GM06990 (cell line): ENCODE measurements around the gene IGFL4.

Experiments
- DNase-seq: peaks from one replicate; pipeline ENCODE4 v3.0.0-alpha.2; 2011; ENCODE audit not compliant: insufficient read length; ENCODE audit errors: extremely low read depth
- H3K27me3 ChIP-seq: replicated peaks from 2 replicates; pipeline ENCODE4 v1.6.0; 2011; ENCODE audit warnings: low read length; ENCODE audit not compliant: control insufficient read depth, insufficient read depth
- H3K36me3 ChIP-seq: 2 replicates; pipeline ENCODE4 v1.5.1; 2011; ENCODE audit warnings: low read length; ENCODE audit not compliant: control insufficient read depth, insufficient read depth
- H3K4me3 ChIP-seq: replicated peaks from 2 replicates; pipeline ENCODE4 v1.5.1; 2011; ENCODE audit warnings: low read depth, mild to moderate bottlenecking, control low read depth, low read length
- TF ChIP-seq, protein P1 (sequence below): IDR thresholded peaks from 2 replicates; pipeline ENCODE4 v1.5.1; 2011; ENCODE audit warnings: low read length, control low read depth, mild to moderate bottlenecking, inconsistent platforms; ENCODE audit not compliant: insufficient read depth, poor library complexity, severe bottlenecking

Gene IGFL4

DNA sequence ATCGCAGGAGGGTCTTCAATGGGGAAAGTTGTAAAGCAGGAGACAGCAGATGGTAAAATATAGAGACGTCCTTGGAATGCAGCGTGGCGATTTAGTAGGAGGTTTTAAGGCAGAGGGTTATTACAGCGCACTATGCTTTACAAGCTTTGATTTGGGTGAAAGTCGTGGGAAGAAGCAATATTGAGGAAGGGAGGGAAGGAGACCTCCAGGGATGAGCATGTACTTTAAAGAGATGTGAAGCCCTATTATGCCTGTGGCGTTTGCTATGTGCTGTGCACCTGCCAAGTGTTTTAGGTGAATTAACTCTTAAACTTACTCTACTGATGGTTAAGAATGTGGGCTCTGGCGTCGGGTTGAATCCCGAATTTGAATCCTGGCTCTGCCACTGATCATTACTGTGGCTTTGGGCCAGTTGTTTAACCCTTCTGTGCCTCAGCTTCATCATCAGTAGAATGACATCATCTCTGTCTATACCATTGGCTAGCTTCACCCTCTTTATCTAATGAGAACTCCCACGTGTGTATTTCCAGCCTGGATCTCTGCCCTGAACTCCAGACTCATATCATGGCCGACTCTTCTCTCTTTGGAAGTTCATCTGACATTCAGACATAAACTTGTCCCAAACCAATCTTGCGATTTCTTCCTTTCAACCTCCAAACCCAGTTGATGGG lies 45.0 kb downstream of the IGFL4 start:
- DNase-seq = no peak
- TF ChIP-seq, protein P1, sequence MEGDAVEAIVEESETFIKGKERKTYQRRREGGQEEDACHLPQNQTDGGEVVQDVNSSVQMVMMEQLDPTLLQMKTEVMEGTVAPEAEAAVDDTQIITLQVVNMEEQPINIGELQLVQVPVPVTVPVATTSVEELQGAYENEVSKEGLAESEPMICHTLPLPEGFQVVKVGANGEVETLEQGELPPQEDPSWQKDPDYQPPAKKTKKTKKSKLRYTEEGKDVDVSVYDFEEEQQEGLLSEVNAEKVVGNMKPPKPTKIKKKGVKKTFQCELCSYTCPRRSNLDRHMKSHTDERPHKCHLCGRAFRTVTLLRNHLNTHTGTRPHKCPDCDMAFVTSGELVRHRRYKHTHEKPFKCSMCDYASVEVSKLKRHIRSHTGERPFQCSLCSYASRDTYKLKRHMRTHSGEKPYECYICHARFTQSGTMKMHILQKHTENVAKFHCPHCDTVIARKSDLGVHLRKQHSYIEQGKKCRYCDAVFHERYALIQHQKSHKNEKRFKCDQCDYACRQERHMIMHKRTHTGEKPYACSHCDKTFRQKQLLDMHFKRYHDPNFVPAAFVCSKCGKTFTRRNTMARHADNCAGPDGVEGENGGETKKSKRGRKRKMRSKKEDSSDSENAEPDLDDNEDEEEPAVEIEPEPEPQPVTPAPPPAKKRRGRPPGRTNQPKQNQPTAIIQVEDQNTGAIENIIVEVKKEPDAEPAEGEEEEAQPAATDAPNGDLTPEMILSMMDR = no peak

GRCh38 chr19:45994998-45995714 lies 45.6 kb downstream of the IGFL4 start, which contains the start of gene CCDC61:
CCDC61 (plus strand) TSS chr19:45995467; CDS start chr19:46003019, 7,552 bp downstream.
- peak; percentile 91 for DNase-seq
- TF ChIP-seq, protein P1 = no peak
- no peaks in the 10 kb centered on the region; the same call in 1 of the 2 replicates for H3K36me3 ChIP-seq
- peak within 1 kb of the TSS; percentile 68 for H3K4me3 ChIP-seq
- H3K27me3 ChIP-seq = no peaks in the 10 kb centered on the region

More for the DNA sequence above, 45.0 kb downstream of the IGFL4 start:
- Histone ChIP-seq H3K27me3 (no peaks in the 10 kb centered on the region), H3K36me3 (no peaks in the 10 kb centered on the region; the same call in 1 of the 2 replicates), H3K4me3 (peak overlapping the region; percentile 68)

GRCh38 chr19:45994456-45994997 lies 46.3 kb downstream of the IGFL4 start:
- peak overlapping the region; percentile 45 for H3K4me3 ChIP-seq
- H3K27me3 ChIP-seq = no peaks in the 10 kb centered on the region
- no peak for DNase-seq
- H3K36me3 ChIP-seq = no peaks in the 10 kb centered on the region; the same call in 1 of the 2 replicates
- TF ChIP-seq, protein P1 = no peak

DNA sequence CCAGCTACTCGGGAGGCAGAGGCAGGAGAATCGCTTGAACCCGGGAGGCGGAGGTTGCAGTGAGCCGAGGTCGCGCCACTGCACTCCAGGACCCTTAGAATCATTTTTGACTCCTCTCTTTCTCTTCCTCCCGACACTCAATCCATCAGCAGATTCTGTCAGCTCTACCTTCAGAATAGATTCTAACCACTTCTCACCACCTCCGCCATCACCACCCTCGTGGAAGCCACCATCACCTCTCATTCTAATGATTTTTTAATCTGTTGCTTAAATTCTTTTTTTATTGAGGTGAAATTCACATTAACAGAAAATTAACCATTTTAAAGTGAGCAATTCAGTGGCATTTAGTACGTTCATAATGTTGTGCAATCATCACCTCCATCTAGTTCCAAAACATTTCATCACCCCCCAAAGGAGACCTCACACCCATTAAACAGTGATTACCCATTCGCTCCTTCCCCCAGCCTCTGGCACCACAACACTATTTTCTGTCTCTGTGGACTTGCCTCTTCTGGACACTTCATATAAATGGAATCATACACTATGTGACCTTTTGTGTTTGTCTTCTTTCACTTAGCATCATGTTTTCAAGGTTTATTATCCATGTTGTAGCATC lies 50.6 kb downstream of the IGFL4 start:
- Histone ChIP-seq H3K4me3 (no peak overlapping the region), H3K36me3 (no peaks in the 10 kb centered on the region), H3K27me3 (no peaks in the 10 kb centered on the region)
- no peak for DNase-seq
- TF ChIP-seq, protein P1 = no peak
